Measurements from ENCODE around the gene POM121C. TPM values are rescaled to one million over a fixed set of nuclear protein-coding genes. Genes with fewer than 3 reads are reported as not detected.
"Not testable (repeated sequence)": the region's sequence is repeated elsewhere in the genome, so short reads cannot be mapped to it uniquely, and the experiment has no call there.

Gene POM121C
- total and polyA plus RNA-seq, 2 of the 4 experiments (the other 2 are of a cell fraction) = 6.1 to 18.3 TPM

- not testable (repeated sequence) for H3K4ac ChIP-seq (ENCODE audit: low read depth, low read length)
- WGBS, 2 experiments (ENCODE audit: extremely low coverage in 2 of 2, insufficient read length in 1 of 2) = 100% methylated on average over 4 of the region's 4 CpGs; no CpG with 5 or more reads in 1 of the 2 experiments
Observed at GRCh38 chr7:75439000-75439399, 47.1 kb downstream of the POM121C start.

GRCh38 chr7:75423481-75423880 lies 62.6 kb downstream of the POM121C start:
- ATAC-seq (ENCODE audit: low read depth); H3K4me3 ChIP-seq (ENCODE audit: insufficient read depth, low read depth, low read length); H2BK15ac ChIP-seq (ENCODE audit: low read depth, low read length); H4K20me1 ChIP-seq (ENCODE audit: insufficient read depth, low read length); CTCF ChIA-PET; H3K14ac ChIP-seq (replicated peaks; ENCODE audit: low read depth, low read length); BruUV-seq (replicated peaks); H3K27ac ChIP-seq (ENCODE audit: insufficient read depth, low read length); H3K9me3 ChIP-seq (ENCODE audit: control insufficient read depth, insufficient read depth, low read length); H3K9me1 ChIP-seq (ENCODE audit: insufficient read depth, low read length); H2BK20ac ChIP-seq (ENCODE audit: low read depth, low read length); H3K9ac ChIP-seq (ENCODE audit: low read depth, low read length); H4K5ac ChIP-seq (ENCODE audit: low read depth, low read length); H3K56ac ChIP-seq (ENCODE audit: extremely low read depth, insufficient read depth, low read length); H2AK9ac ChIP-seq (replicated peaks; ENCODE audit: low read depth, low read length, poor library complexity); H3K4ac ChIP-seq (ENCODE audit: low read depth, low read length); H3K27me3 ChIP-seq (ENCODE audit: control insufficient read depth, insufficient read depth, low read length); H2BK5ac ChIP-seq (ENCODE audit: low read depth, low read length, poor library complexity, severe bottlenecking); DNase-seq; intact Hi-C loops (cut with micrococcal nuclease); H3K18ac ChIP-seq (ENCODE audit: low read depth, low read length); H2AK5ac ChIP-seq (ENCODE audit: low read depth, low read length); H4K91ac ChIP-seq (ENCODE audit: insufficient read depth, low read depth, low read length); H2AFZ ChIP-seq (replicated peaks; ENCODE audit: low read length, poor library complexity); in situ Hi-C loops (cut with MboI; ENCODE audit: low sequenced_read_pairs); H3K4me1 ChIP-seq (ENCODE audit: control insufficient read depth, insufficient read depth, low read length); H2BK120ac ChIP-seq (ENCODE audit: low read depth, low read length); H3K23ac ChIP-seq (ENCODE audit: low read depth, low read length); H3K4me2 ChIP-seq (ENCODE audit: low read depth, low read length); POLR2A ChIA-PET (ENCODE audit: unreplicated experiment); dilution Hi-C loops (cut with HindIII; ENCODE audit: low sequenced_read_pairs, unreplicated experiment); H4K8ac ChIP-seq (ENCODE audit: low read depth in 2 of 2, low read length in 2 of 2): not testable (repeated sequence)
- WGBS, 2 experiments (ENCODE audit: extremely low coverage in 2 of 2, insufficient read length in 1 of 2) = no CpG with 5 or more reads among the region's 15 CpGs
- H3K79me1 ChIP-seq (ENCODE audit: low read depth in 1 of 2, low read length in 2 of 2) = peaks cover 2 to 12% of the 10 kb centered on the region in 2 experiments; a peak in 2 of 4 replicates
- peaks cover 37% of the 10 kb centered on the region for H3K36me3 ChIP-seq (ENCODE audit: control insufficient read depth, insufficient read depth, low read length)

More at GRCh38 chr7:75439000-75439399, 47.1 kb downstream of the POM121C start:
- H2BK120ac ChIP-seq (ENCODE audit: low read depth, low read length); DNase-seq; H3K23ac ChIP-seq (ENCODE audit: low read depth, low read length); H4K5ac ChIP-seq (ENCODE audit: low read depth, low read length); H3K4me2 ChIP-seq (ENCODE audit: low read depth, low read length); intact Hi-C loops (cut with micrococcal nuclease); H3K9ac ChIP-seq (ENCODE audit: low read depth, low read length); H3K27me3 ChIP-seq (ENCODE audit: control insufficient read depth, insufficient read depth, low read length); H3K18ac ChIP-seq (ENCODE audit: low read depth, low read length); ATAC-seq (ENCODE audit: low read depth); H3K56ac ChIP-seq (ENCODE audit: extremely low read depth, insufficient read depth, low read length); CTCF ChIA-PET; H3K9me3 ChIP-seq (ENCODE audit: control insufficient read depth, insufficient read depth, low read length); H2BK15ac ChIP-seq (ENCODE audit: low read depth, low read length); H3K27ac ChIP-seq (ENCODE audit: insufficient read depth, low read length); H2AK5ac ChIP-seq (ENCODE audit: low read depth, low read length); H3K9me1 ChIP-seq (ENCODE audit: insufficient read depth, low read length); H4K20me1 ChIP-seq (ENCODE audit: insufficient read depth, low read length); H2BK20ac ChIP-seq (ENCODE audit: low read depth, low read length); POLR2A ChIA-PET (ENCODE audit: unreplicated experiment); H4K91ac ChIP-seq (ENCODE audit: insufficient read depth, low read depth, low read length); H2BK5ac ChIP-seq (ENCODE audit: low read depth, low read length, poor library complexity, severe bottlenecking); BruUV-seq (replicated peaks); H3K14ac ChIP-seq (replicated peaks; ENCODE audit: low read depth, low read length); H4K8ac ChIP-seq (ENCODE audit: low read depth in 2 of 2, low read length in 2 of 2); in situ Hi-C loops (cut with MboI; ENCODE audit: low sequenced_read_pairs); H2AK9ac ChIP-seq (replicated peaks; ENCODE audit: low read depth, low read length, poor library complexity); dilution Hi-C loops (cut with HindIII; ENCODE audit: low sequenced_read_pairs, unreplicated experiment); H2AFZ ChIP-seq (replicated peaks; ENCODE audit: low read length, poor library complexity); H3K4me3 ChIP-seq (ENCODE audit: insufficient read depth, low read depth, low read length); H3K4me1 ChIP-seq (ENCODE audit: control insufficient read depth, insufficient read depth, low read length): not testable (repeated sequence)
- Histone ChIP-seq H3K79me1 (ENCODE audit: low read depth in 1 of 2, low read length in 2 of 2) (peaks cover 13 to 31% of the 10 kb centered on the region in 2 experiments), H3K36me3 (ENCODE audit: control insufficient read depth, insufficient read depth, low read length) (peaks cover 35% of the 10 kb centered on the region)
